C4-2B (cell line): ENCODE data around the gene FOXP1.

ENCODE experiments used
- CTCF ChIP-seq: fragments of 450-650 bp; conservative IDR thresholded peaks from 2 replicates; pipeline ENCODE4 v1.5.1; 2017; ENCODE audit warnings: mild to moderate bottlenecking
- ZFX ChIP-seq: fragments of 450-650 bp; IDR thresholded peaks from 2 replicates; pipeline ENCODE4 v1.6.1; 2017

GRCh38 chr3:71484047-71484446, 99.5 kb downstream of the FOXP1 start:
- no peak for TF ChIP-seq CTCF
- TF ChIP-seq ZFX: no peak
